Pancreas (tissue), 10 donors: ENCODE measurements around the gene PDGFRB. TPM values are rescaled to one million over a fixed set of nuclear protein-coding genes. Genes with fewer than 3 reads are reported as not detected.
A peak's percentile ranks its signal among the peaks of the same experiment; 100 is the strongest.

Experiments
- ATAC-seq, 4 donors: fragments of 200-7000 bp; cut with Tn5 transposase; one replicate each; pipeline versions ENCODE4 v1.8.0 to v1.9.1; 2020; ENCODE audit warnings: mild to moderate bottlenecking in 4 of 4, moderate library complexity in 4 of 4
- DNase-seq, 6 donors: peaks; one replicate each; pipeline ENCODE4 v3.0.0-alpha.2; 2020
- FAIRE-seq: peaks from 2 replicates; lab custom pipeline; 2012; peaks lifted over from hg19 to GRCh38; lab: Jason Lieb, UNC
- H3K27ac ChIP-seq, 4 donors: fragments of 200-600 bp; sonication (generic); 1 replicate in 3 of 4; 2 replicates in 1 of 4; pipeline versions ENCODE4 v1.5.0 to v1.8.0; 2020
- H3K27me3 ChIP-seq, 4 donors: fragments of 200-600 bp; one replicate each; pipeline ENCODE4 v1.8.0; 2021
- H3K36me3 ChIP-seq, 3 donors: fragments of 200-600 bp; sonication (generic) in 1 of 3; one replicate each; pipeline versions ENCODE4 v1.5.0 to v1.8.0; 2020 to 2021
- H3K4me1 ChIP-seq, 3 donors: fragments of 200-600 bp; one replicate each; pipeline ENCODE4 v1.8.0; 2021
- H3K4me3 ChIP-seq, 4 donors: fragments of 200-600 bp; sonication (generic) in 2 of 4; one replicate each; pipeline versions ENCODE4 v1.5.0 to v1.8.0; 2020 to 2021
- H3K9me3 ChIP-seq, 4 donors: fragments of 200-600 bp; one replicate each; pipeline ENCODE4 v1.8.0; 2021
- CTCF ChIP-seq, 4 donors: fragments of 200-600 bp; sonication (generic) in 3 of 4; IDR thresholded peaks; one replicate each; pipeline versions ENCODE4 v1.5.0 to v1.8.0; 2021; ENCODE audit warnings: antibody characterized with exemption in 4 of 4
- whole genome bisulfite sequencing, 2 donors: extraction: QIAGEN DNeasy Blood & Tissue Kit; methylation state at CpG; one replicate each; pipeline ENCODE4 v1.1.7; 2013; 5-methylcytosine and 5-hydroxymethylcytosine counted together
- intact Hi-C, 3 donors: fragments of 100-400 bp; cut with DNase I; formaldehyde crosslinking; loops; one replicate each; pipeline versions ENCODE4 v1.11.1 to v1.14.2; 2022
- polyA plus RNA-seq, 2 donors: library from polyadenylated mRNA; stranded (reverse); fragments of 200-250 nt; gene quantifications; one replicate each; pipeline ENCODE4 v1.2.3, GENCODE V29; 2013
- total RNA-seq, 6 donors: library from RNA; stranded (reverse); fragmentation: NEBNext Ultra II Directional in 4 of 6; extraction: Animal tissue kit (Norgen Biotek cat#: 25700) in 4 of 6; gene quantifications; one replicate each; pipeline versions ENCODE4 v1.2.1 to v1.2.4, GENCODE V29; 2021 to 2023
- donor health status: healthy with polysubstance abuse.
- donor health status: DM: no; HTN: no; CAD: no; lungs with moderate emphysema.
- donor health status: DM: no; HTN: no; CAD: no.
- donor health status: control.
- donor health status: control.
- donor health status: Bipolar disorder and iron deficiency.
- donor health status: DM: yes; HTN: yes; CAD: no.
- donor health status: DM: no; HTN: no; CAD: no.
- donor health status: DM: no; HTN: no; CAD: no.
- donor health status: DM: yes; HTN: yes; CAD: no.

Gene PDGFRB
- total and polyA plus RNA-seq, 8 donors = 7.2 to 48.6 (median 14.5) TPM

GRCh38 chr5:150137168-150137957 is 18.3 kb downstream of the PDGFRB start:
- TF ChIP-seq CTCF (IDR thresholded peaks at IDR 0.05) = no peak
- DNase-seq (no peak), ATAC-seq (peak in 3 of 4 donors; percentile 32 to 66 (median 43)), FAIRE-seq (no peak)
- Histone ChIP-seq H3K4me3 (no peak overlapping the region), H3K27ac (peak overlapping the region in 1 of 4 donors; percentile 10), H3K36me3 (no peaks in the 10 kb centered on the region), H3K27me3 (no peaks in the 10 kb centered on the region), H3K4me1 (peaks cover 0 to 9% (median 8%) of the 10 kb centered on the region in 3 donors), H3K9me3 (no peaks in the 10 kb centered on the region)
- 47 to 49% methylated on average over 11 to 12 of the region's 12 CpGs for WGBS, 2 donors
- intact Hi-C loops = loop anchor here in 1 of 3 donors (10.0 kb wide), 2 partner anchors 77 to 297 kb away; no protein-coding TSS in a partner anchor

GRCh38 chr5:150136305-150137167 is 19.1 kb downstream of the PDGFRB start:
- intact Hi-C loops = loop anchor here in 1 of 3 donors (10.0 kb wide), 2 partner anchors 78 to 298 kb away; no protein-coding TSS in a partner anchor
- ATAC-seq = no peak
- no peak for FAIRE-seq
- Histone ChIP-seq H3K4me3 (no peak overlapping the region), H3K36me3 (no peaks in the 10 kb centered on the region), H3K9me3 (no peaks in the 10 kb centered on the region), H3K4me1 (peaks cover 0 to 9% (median 8%) of the 10 kb centered on the region in 3 donors), H3K27ac (no peak overlapping the region), H3K27me3 (no peaks in the 10 kb centered on the region)
- peak in 1 of 6 donors; percentile 71 for DNase-seq
- WGBS, 2 donors = 83 to 88% methylated on average over 15 to 16 of the region's 16 CpGs
- TF ChIP-seq CTCF (IDR thresholded peaks at IDR 0.05) = no peak

- Histone ChIP-seq H3K36me3 (no peaks in the 10 kb centered on the region), H3K27me3 (no peaks in the 10 kb centered on the region), H3K4me3 (no peak overlapping the region), H3K4me1 (peaks cover 0 to 9% (median 8%) of the 10 kb centered on the region in 3 donors), H3K9me3 (no peaks in the 10 kb centered on the region), H3K27ac (no peak overlapping the region)
- DNase-seq = peak in 1 of 6 donors; percentile 47
- TF ChIP-seq CTCF (IDR thresholded peaks at IDR 0.05) = no peak
- intact Hi-C loops = loop anchor here in 1 of 3 donors (10.0 kb wide), 2 partner anchors 79 to 299 kb away; no protein-coding TSS in a partner anchor
- FAIRE-seq = no peak
- no peak for ATAC-seq
- 78 to 87% methylated on average over 21 of the region's 21 CpGs for WGBS, 2 donors
Observed at GRCh38 chr5:150135557-150136304, 19.9 kb downstream of the PDGFRB start.

GRCh38 chr5:150134198-150134588 is 21.5 kb downstream of the PDGFRB start:
- Histone ChIP-seq H3K27ac (no peak overlapping the region), H3K4me1 (peaks cover 0 to 9% (median 8%) of the 10 kb centered on the region in 3 donors)
- no peak for ATAC-seq

More at GRCh38 chr5:150134198-150134588, 21.5 kb downstream of the PDGFRB start:
- H3K27me3 ChIP-seq = no peaks in the 10 kb centered on the region
- TF ChIP-seq CTCF (IDR thresholded peaks at IDR 0.05) = no peak
- no peaks in the 10 kb centered on the region for H3K9me3 ChIP-seq
- no peak for FAIRE-seq
- no peaks in the 10 kb centered on the region for H3K36me3 ChIP-seq
- 56 to 64% methylated on average over 7 of the region's 7 CpGs for WGBS, 2 donors
- no peak overlapping the region for H3K4me3 ChIP-seq
- intact Hi-C loops = loop anchor here in 1 of 3 donors (10.0 kb wide), 2 partner anchors 81 to 301 kb away; no protein-coding TSS in a partner anchor
- peak in 1 of 6 donors; percentile 5 for DNase-seq
